Activated CD8-positive, alpha-beta memory T cell treated with anti-CD3 and anti-CD28 coated beads, Interleukin-2, amount 50 U/mL, for 1 hour (primary cell): ENCODE measurements around the gene THAP3.
"Not testable (repeated sequence)": the region's sequence is repeated elsewhere in the genome, so short reads cannot be mapped to it uniquely, and the experiment has no call there.

Experiments
- DNase-seq: peaks from one replicate; pipeline ENCODE4 v3.0.0-alpha.2; 2020; ENCODE audit errors: extremely low read depth

THAP3 gene

DNA sequence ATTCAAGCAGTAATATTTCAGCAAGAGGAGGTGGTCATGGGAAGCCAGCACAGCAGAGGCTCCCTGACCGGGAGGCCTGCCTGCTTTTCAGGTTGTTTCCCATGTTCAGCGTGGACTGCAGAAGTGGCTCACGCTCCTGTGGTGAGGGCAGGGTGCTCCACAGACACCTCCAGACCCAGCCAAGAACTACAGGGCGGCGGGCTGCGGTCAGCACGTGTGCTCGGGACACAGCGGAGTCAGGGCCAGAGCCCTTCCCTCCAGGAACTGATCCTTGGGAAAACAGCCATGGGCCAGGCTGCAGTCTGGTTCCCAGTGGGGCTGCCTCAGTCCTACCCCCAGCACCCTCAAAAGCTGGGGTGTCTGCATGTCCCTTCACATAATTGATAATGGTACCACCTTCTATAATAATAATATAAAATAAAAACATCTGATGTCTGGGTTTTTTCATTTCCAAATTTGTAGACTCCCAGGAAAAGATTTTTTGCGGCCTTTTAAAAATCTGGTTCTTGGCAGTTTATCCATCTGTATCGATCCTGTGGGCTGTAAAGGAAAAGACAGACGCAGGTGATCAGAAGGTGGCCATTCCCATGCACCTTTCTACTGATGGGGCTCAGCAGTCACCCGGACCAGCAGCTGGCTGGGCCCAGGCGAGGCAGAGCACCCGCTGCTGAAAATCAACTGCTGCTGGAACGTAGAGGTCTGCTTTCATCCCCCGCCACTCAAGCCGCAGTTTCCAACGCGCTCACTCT is 10.7 kb downstream of the THAP3 start:
- no peak for DNase-seq

DNA sequence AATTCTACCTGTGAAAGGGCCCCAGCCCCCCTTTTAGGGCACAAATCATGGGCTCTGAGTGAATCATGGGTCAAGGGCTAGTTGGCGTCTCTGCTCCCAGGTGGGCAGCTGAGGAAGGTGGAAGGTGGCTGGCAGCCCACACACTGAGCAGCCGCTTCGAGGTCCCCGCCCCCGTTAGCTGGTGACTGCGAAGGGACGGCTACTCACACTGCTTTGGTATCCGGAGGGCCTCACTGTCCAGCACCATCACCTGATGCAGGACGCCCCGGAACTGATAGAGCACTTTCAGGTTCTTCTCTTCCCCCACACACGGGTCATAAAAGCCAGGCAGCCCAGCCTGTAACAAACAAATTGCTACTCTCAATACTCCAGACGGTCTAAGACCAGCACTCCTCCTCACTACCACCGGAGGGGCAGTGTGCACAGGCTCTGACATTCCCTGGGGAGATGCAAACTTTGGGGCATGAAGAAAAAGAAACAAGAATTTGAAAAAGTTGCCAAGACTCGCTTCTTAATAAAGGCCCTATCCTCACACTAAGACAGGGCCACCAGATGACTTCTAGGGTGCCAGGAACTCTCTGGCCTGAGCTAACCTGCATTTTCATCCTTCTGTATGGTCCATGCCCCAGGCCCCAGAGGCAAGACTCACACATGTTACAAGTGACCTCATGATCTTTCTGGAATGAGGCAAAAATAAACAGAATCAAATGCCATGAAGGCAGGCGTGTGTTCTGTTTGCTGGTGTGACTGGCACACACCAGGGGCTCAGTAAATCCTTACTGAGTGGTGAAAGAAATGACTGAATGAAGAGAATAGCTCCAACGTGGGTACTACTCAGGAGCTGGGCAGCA is 11.5 kb downstream of the THAP3 start:
- no peak for DNase-seq

DNA sequence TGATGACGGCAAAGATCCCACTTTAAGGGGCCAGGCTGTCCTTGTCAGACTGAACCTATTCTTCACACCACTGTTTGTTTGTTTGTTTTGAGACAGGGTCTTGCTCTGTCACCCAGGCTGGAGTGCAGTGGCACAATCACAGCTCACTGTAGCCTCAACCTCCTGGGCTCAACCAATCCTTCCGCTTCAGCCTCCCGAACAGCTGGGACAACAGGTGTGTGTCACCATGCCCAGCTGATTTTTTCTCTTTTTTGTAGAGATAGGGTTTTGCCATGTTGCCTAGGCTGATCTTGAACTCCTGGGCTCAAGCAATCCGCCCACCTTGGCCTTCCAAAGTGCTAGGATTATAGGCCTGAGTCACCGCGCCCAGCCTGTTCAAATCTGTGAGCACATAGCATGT is 12.1 kb downstream of the THAP3 start:
- DNase-seq = not testable (repeated sequence)

DNA sequence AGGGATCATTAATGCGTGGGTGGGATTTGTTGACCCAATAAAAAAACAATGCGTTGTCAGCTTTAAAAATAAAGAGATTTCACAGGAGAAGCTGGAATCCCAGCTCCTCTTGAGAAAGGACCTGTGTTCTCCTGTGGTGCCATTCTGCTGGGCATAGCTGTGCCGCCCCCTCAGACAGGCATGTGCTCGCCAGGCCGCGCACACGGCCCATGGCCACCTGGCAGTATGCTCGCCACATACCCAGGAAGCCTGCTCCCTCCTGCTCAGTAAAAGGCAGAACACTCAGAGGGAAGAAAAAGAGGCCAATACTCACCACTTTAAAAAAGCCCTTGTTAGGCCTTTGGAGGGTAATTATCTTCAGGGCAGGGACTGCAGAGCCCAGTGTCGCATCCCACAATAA is 13.1 kb downstream of the THAP3 start:
- DNase-seq = no peak

DNA sequence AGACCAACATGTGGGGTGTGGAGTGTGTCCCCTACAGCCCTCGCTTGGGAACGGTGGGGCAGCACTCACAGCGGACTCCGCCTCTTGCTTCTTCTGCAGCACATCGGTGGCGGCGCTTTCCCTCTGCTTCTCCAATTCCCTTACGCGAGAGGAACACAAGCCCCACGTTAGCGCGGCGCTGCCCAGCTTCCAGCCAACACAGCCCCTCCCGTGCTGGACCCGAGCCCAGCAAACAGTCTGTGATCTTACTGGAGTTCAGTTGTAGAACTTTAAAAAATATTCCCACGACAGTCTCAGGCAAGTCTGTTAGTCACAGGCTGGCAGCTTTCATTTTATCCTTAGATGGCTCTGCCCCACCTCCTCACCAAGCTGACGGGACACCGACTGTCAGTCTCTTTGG is 13.6 kb downstream of the THAP3 start:
- no peak for DNase-seq

DNA sequence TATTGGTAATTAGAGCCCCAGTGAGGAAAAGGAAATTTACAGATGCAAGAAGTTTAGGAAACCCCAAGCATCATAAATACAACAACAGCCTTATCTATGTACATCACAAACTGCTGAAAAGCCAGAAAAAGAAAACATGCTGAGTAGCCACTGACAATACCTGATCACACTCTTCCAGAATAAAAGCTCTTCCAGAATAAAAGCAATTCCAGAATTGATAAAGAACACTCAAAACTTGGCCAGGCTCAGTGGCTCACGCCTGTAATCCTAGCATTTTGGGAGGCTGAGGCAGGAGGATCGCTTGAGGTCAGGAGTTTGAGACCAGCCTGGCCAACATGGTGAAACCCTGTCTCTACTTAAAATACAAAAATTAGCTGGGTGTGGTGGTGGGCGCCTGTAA is 16.2 kb downstream of the THAP3 start:
- DNase-seq = not testable (repeated sequence)

DNA sequence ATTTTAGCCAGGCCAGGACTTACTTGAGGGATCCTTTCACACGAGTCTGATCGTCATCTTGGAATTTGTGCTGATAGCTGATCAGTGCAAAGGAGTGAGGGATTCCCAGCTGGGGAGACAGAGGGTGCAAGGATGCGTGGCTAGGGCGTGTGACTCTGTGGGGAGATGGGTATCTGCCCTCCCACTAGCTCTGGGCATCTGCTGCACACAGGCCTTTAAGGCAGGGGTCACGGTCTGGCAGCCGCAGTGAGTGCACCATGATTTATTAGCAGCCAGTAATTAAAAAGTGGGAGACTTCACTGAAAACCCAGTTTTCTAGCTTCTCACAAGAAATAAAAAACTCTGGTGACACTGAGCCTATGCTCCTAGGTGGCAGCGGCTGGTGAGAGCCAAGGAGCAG is 20.4 kb downstream of the THAP3 start:
- no peak for DNase-seq

DNA sequence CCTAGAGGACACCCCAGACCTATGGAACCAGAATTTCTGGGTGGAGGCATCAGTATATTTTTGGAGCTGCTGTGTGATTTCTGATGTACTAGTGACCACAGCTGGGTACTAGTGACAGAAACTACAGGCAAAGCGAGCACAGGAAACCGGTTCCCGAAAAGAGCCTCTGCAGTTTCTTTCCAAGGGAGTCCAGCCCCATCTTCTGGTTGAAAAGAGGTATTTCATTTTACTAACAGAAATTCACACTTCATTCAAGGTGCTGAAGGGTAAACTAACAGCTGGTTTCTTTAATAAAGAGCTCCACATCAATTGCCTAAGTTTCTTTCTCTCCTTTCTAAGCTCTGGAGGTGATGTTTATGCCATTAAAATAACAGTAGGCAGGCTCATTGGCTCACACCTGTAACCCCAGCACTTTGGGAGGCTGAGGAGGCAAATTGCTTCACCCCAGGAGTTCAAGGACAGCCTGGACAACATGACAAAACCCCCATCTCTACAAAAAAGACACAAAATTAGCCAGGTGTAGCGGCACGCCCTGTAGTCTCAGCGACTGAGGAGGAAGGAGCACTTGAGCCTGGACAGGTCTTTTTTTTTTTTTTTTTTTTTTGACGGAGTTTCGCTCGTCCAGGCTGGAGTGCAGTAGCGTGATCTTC is 22.0 kb downstream of the THAP3 start:
- no peak for DNase-seq

DNA sequence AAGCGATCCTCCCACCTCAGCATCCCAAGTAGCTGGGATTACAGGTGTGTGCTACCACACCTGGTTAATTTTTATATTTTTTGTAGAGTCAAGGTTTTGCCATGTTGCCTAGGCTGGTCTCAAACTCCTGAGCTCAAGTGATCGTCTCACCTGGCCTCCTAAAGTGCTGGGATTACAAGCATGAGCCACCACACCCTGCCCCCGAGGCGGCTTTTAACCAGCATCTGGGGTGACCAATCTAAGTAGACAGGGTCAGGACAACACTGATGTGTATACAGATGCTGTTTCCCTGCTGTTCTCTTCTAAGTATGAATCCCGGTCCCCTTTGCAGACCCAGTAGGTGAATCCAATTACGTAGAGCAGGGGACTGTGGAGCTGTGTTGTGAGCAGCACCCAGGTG is 23.9 kb downstream of the THAP3 start:
- no peak for DNase-seq

DNA sequence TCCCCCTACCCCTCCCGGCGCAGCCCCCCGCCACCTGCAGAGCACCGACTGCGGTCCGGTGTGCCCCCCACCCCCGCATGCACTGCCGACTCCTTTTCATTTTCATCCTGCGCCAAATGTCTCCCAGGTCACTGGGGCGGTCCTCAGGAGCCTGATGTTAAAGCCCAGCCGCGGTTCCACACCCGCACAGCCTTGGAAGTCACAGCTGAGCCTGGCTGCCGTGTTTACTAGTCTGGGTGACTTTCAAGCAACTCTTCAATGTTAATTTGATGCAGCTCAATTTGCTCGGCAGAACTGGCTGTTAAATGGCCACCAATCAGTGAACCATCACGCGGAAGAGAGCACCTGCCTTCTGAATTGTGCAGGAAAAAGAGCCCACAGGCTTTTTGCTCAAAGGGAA is 27.2 kb downstream of the THAP3 start:
- no peak for DNase-seq

DNA sequence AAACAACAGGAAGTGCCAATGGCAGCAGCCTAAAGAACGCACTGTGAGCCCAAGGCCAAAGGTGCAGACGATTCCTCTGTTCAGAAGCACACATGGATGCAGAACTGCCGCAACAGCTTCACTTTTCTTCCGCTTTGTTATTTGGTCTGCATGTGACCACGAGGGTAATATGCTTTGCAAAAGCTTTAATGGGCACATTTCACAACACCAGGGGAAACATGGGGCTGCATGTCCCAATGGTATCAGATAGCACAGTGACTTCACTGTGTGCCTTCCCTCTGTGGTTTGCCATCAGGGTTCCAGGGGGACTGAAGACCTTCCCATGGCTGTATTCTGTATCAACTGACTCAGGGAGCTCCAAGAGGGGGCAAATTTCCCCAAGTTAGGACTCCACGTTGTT is 28.3 kb downstream of the THAP3 start:
- no peak for DNase-seq

DNA sequence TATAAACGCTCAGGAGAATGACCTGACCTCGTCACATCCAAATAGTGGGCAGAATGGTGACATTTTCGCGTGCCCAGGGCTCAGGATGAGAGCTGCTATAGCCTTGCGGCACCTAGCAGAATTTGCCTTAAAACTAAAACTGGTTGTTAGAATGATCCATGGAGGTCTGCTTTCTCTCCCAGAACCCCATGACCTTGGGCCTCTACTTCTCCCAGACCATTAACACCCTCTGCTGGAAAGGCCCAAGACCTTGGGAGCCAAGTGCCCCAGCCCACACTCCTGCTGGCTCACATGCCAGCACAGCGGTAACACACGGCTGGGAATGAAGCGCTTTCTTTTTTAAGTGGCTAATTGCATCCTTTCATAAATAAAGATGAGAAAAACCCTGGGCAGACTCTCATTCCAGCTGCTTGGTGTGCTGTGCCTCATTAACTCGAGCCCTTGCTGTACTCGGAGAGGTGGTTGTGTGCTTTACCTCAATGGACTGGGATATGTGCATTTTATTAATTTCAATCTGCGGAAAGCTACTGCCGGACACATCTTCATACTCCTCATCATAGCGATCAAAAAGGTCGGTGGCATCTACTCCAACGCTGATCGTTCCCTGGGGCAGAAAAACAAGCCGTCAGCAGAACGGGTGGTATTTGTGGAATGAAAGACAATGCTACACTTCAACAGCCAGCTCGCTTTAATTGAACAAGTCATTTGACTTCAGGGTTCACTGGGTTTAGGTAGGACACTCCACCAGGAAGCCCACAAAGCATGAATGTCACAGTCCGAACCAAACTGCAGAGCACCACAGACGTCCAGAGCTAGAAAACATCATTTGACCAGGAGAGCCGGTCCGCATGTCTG is 29.0 kb downstream of the THAP3 start:
- no peak for DNase-seq

DNA sequence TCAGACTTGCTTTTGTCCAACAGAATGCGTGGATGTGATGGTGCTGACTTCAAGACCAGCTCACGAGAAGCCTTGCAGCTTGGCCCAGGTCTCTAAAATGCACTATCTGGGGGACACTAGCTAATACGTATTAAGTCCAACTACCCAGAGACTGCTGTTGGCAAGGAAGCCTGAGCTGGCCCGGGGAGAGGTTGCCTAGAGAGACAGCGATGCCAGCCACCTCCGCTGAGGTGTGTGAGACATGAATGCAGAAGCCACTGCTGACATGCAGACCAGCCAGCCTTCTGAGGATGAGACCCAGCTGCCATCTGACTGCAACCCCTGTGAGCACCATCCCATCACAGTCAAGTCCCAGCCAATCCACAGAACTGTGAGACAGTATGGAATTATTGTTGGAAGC is 32.5 kb downstream of the THAP3 start:
- no peak for DNase-seq

DNA sequence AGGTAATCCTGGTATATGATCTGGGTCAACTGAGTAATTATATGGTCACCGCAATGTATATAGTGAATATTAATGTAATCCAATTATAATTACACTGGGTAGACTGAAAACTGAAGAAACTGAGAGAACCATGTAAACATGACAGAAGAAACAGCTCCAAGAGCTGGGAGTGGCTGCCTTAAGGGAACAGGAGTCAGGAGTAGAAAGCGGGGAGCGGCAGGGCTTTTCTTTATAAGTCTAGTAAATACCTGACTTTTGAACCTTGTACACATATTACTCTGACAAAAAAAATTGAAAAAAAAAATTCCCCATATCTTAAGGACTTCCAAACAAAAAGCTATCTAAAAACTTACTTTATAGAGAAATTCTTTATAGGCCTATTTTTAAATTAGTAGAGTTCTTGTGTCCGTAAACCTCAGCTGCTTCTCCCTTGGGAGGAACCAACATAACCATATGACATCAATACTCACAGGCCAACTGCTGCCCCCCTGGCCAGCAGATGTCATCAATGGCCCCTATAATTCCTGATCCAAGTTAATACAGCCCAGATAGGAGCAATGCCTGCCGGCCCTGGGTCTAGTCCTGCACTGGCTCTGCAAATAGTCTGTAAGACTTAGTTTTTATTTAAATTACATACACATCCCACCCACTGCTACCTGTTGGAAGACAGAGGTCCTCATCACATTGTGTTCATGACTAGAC is 33.8 kb downstream of the THAP3 start:
- DNase-seq = no peak

DNA sequence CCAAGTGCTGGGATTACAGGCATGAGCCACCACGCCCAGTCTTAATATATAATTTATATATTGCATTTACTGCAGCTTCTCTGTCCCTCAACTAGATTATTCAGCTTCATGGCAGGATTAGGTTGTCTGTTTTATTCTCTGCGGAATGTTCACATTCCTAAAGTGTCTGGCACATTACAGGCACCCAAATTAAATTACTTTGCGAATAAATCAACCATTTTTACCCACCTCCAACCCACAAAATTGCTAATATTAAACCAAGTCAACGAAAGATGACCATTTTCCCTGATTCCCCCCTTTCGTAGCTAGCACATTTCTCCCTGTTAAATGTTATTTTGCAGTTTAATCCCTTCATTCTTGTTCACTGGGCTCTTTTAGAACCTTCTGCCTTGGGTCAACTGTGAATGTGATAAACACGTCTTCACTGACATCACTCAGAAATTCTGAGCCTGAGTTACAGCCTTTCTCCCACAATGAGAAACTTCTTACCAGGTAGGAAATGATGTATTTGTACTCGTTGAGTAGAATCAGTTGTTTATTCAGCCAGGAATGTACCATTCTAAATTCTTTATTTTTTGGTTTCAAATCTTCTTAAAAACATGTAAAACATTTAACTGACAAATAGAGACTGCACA is 35.9 kb downstream of the THAP3 start:
- no peak for DNase-seq

DNA sequence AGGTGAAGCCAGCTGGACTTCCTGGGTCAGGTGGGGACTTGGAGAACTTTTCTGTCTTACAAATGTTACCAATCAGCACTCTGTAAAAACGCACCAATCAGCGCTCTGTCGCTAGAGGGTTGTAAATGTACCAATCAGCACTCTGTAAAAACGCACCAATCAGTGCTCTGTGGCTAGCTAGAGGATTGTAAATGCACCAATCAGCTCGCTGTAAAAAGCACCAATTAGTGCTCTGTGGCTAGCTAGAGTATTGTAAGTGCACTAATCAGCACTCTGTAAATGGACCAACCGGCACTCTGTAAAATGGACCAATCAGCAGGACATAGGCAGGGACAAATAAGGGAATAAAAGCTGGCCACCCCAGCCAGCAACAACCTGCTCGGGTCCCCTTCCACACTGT is 37.8 kb downstream of the THAP3 start:
- DNase-seq = not testable (repeated sequence)

DNA sequence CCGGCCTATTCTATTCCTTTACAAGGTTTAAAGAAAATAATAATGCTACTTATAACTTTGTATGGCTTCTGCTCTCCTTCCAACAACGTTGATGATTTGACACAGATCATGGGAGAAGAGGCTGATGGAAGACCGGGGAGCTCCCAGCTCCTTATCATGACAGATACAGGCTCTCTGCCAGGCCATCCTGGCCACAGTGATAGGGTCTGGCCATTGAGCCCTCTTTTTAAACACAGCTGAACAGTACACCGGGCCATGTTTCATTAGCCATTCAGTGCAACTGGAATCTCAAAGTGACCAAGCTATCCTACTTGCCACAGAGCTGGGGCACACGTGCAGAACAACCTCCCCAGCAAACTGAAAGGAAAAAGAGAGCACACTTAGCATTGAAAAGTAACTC is 42.0 kb downstream of the THAP3 start:
- no peak for DNase-seq

DNA sequence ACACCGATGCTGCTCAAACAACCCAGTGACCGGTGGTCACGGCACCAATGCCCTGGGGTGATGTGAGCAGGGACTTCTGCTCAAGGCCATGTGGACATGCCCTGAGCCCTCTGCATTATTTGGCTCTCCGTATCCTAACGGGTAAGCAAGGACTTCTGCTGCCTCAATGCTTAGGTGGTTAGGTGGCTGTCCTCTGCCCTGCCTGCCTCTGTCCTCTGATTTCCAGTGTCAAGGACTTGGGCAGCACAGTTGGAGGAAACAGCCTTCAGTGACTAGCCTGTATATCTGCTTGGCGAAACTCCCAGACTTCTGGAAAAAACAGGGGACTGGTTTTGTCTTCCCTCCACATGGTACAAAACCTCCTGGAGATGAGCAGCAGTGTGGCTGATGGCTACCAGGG is 42.5 kb downstream of the THAP3 start:
- no peak for DNase-seq

DNA sequence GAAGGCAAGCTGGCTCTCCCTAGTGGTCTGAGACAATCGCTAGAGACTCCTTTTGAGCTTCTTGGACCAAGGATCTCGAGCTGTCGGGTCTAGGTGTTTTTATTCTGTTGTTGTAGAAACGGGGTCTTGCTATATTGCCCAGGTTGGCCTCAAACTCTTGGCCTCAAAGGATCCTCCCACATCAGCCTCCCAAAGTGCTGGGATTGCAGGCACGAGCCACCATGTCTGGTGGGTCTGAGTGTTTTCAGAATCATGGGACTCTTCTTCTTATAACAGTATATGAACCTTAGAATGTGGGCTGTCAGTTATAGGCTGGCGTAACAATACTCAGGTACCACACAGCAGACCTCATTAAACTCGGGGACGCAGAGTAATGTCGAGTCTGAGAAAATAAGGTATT is 43.8 kb downstream of the THAP3 start:
- DNase-seq = no peak

DNA sequence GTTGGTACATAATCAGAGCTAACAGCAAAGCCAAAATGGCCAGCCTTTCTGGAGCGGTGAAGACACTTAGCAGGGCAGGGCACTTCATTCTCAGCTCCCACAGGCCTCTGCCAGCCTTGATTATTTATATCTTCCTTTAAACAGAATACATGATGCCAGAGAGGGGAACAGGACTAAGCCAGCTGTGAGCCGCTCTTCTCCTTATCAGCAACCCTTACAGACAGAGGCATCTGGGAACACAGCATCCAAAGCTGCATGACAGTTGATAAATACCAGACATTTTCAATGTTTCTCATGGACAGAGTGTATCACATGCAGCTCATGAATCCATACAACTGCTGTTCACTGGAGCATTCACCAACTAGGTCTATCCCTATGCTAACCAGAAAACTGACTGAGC is 47.9 kb downstream of the THAP3 start:
- no peak for DNase-seq
